GM19193 (cell line): ENCODE results near the gene BCKDHB.

Experiments
- POLR2A ChIP-seq: IDR thresholded peaks from 4 replicates; pipeline ENCODE4 v1.6.1; 2011; ENCODE audit not compliant: insufficient read depth, insufficient read length; ENCODE audit errors: extremely low read depth

Gene BCKDHB

DNA sequence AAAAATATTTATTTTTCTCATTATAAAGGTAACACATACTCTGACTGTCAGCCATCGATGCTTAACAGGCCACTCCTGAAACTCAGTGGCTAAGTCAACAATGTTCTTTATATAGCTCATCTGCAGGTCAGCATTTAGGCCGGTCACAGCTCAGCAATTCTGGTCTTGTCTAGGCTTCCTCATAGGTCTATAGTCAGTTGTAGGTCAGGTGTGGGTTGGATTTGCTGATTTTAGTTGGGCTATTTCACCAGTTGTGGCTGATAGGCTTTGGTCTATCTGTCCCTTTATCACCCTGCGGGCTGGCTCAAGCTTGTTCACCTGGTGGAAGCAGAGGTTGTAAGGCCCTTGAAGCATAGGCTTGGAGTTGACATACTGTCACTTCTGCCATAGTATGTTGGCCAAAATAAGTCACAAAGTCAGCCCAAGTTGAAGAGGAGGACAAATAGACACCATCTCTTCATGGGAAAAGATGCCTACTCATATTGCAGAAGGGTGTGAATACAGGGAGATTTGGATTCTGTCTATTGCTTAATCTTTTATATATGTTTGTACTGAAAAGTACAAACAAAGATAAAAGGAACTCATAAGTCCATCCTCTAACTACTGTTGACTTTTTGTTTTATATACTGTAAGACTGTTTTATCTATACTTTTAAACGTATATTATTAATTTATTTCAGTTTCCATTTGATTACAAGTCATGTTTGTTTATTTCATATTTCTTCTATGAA, 75.0 kb downstream of the BCKDHB start:
- no peak for TF ChIP-seq POLR2A

DNA sequence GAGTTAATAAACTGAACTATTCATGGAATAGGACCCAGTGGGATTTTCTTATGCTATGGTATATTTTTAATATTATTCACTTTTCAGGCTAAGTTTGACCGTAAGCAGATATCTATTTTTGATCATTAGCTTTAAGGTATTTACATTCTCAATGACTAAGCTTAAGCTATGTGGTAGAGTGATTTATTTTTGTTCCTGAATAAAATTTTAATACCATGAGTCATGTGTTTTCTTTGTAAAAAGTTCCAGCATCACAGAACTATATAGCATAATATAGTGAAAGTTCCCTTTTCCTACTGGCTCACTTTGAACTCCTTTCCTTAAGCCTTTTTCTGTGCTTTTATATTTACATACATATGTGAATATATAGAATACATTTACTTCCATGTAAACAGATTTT, 75.8 kb downstream of the BCKDHB start:
- TF ChIP-seq POLR2A, result no peak

DNA sequence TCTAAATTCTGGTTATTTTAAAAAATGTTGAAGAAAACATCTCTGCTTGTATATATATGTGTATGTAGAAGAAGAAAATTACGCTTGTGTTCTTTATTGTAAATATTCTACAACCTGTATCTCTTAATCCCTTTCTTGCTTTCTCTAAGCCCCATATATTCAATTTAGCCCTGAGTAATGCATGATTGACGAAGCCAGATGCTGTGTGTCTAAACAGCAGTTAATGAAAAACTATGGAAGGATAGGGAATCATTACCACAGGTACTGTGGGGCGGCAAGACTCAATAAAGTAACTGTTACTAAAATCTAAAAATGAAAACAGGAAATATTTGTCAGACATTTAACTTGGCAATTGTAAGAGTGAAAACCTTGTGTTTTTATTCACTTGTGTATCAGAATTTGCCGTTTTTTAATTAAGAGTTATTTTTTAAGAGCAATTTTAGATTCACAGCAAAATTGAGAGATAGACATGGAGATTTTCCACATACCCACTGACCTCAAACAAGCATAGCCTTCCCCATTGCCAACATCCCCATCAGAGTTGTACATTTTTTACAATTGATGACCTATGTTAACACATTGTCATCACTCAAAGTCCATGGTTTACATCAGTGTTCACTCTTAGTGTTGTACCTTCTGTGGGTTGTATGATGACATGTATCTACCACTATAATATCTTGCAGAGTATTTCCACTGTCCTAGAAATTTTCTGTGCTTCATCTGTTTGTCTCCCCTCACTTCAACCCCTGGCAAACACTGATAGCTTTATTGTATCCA, 76.7 kb downstream of the BCKDHB start:
- no peak for TF ChIP-seq POLR2A

DNA sequence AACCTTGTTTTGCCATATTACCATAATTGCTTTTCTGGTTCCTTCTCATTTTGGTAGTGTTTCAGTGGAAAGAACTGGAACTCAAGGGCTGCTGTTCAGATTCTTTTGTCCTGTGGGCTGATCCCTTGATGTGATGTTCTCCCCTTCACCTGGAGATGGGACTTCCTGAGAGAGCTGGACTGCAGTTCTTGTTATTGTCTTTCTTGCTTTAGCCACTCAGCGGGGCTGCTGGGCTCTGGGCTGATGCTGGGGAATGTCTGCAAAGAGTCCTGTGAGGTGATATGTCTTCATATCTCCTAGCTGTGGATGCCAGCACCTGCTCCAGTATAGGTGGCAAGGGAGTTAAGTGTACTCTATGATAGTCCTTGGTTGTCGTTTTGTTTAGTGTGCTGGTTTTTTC, 79.0 kb downstream of the BCKDHB start:
- no peak for TF ChIP-seq POLR2A

DNA sequence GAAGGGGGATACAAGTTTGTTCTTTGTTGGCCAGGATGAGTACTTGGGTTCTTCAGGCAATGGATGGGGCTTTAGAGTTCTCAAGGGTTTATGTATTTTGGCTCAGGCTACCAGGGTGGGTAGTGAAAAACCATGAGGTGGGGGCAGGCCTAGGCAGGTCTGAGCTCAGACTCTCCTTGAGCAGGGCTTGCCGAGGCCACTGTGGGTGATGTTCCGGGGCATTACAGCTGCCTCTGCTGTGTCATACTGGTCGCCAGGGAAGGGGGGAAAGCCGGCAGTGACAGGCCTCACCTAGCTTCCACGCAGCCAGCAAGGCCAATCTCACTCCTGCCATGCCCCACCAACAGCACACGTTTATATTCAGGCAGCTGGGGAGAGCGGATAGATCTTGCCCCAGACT, 79.6 kb downstream of the BCKDHB start:
- TF ChIP-seq POLR2A, result no peak

DNA sequence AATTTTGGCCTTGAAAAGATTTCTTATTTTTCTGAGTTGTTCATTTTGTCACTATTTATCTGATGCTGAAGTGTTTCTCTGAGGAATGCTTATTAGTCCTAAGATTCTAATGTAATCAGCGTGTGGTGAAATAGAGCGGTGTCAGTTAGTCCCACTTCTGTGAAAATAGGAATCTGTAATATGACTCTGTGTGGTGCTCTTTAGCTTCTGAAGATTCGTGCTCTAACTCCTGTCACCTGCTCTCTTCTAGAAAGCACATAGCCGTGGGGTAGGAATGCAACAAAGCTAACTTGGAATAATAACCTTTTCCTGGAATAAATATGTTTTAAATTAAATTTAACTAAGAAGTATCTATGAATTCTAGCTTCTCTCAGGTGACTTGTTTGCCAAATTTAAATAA, 90.4 kb downstream of the BCKDHB start:
- TF ChIP-seq POLR2A, result no peak

- no peak for TF ChIP-seq POLR2A
Observed at GRCh38 chr6:80197474-80197873, 91.0 kb downstream of the BCKDHB start.

DNA sequence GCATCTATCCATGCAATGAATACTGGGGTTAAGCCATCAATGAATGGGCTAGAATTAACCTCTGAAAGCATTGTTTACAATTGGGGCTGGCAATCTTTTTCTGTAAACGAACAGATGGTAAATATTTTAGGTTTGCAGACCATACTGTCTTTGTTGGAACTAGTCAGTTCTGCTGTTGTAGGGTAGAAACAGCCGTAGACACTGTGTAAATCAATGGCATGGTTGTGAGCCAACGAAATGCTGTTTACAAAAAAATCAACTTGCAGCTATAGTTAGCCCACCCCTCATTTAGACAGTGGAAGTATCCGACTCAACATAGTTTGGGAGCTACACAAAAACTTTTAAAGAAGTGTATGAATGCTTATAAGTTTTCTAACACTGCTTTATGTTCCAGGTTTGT, 91.5 kb downstream of the BCKDHB start:
- TF ChIP-seq POLR2A, result no peak

DNA sequence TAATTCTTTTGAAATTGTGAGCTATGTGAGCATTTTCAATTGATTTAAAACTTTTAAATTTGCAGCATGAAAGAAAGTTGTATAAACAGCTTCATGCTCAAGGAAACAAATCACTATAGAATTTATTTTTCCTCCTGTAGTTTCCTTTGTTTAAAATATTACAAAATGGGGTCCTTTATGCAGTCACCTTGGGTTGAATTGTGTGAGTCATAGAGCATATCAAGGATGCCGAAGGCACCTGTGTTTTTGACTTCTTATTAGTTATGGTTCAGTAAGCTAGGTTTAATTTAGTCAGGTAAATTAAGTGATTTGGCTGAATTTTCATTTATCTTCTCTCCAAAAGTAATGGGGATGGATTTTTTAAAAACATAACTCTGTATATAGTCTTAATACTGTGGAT, 96.8 kb downstream of the BCKDHB start:
- no peak for TF ChIP-seq POLR2A

GRCh38 chr6:80205404-80205803, 98.9 kb downstream of the BCKDHB start:
- TF ChIP-seq POLR2A, result no peak

GRCh38 chr6:80206758-80207157, 100.3 kb downstream of the BCKDHB start:
- TF ChIP-seq POLR2A, result no peak

DNA sequence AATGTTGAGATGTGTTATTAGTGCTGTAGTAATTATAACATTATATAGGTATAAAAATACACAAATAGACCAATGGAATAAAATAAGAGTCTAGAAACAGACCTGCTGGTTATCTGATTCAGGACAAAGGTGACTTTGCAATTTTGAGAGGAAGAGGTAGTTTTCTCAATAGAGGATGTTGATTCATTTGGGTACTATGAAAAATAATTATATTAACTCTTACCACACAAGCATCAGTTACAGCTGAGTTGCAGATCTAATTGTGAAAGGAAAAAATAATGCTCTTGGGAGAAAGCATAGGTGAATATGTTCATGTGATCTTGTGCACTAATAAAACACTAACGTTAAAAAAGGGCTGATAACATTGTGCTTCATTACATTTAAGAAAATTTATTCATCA, 103.0 kb downstream of the BCKDHB start:
- no peak for TF ChIP-seq POLR2A

DNA sequence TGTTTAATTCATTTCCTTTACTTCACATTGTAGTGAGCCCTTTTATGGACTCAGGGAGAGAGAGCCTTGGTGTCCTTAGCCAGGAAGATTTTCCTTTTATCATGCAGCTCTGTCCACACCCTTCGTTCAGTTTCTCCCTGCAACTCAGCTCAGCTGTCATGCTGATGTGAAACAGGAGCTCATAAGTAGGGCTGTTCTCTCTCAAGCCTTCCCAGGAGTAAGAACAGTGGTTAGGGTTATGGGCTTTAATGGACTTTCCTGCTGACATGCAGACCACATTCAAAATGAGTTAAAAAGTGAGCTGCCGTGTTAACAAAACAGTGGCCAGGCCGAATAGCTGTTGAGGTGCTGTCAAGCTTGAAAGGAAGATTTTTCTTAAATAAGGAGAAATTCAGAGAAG, 104.1 kb downstream of the BCKDHB start:
- TF ChIP-seq POLR2A, result no peak

DNA sequence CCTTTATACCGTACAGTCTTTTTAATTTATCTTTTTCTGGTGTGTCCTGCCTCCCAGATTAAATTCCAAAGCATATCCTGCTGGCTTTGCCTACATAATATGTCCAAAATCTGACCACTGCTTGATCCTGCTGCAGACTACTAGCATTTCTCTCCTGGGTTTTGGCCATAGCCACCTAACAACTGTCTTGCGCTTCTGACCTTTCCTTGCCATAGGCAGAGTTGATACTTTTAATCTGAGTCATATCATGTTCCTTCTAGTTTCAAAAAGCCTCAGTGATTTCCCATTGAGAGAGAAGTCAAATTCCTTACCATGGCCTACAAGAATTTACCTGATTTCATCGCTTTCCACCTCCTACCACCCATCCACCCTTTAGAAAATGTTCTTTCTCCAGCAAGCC, 104.8 kb downstream of the BCKDHB start:
- no peak for TF ChIP-seq POLR2A

DNA sequence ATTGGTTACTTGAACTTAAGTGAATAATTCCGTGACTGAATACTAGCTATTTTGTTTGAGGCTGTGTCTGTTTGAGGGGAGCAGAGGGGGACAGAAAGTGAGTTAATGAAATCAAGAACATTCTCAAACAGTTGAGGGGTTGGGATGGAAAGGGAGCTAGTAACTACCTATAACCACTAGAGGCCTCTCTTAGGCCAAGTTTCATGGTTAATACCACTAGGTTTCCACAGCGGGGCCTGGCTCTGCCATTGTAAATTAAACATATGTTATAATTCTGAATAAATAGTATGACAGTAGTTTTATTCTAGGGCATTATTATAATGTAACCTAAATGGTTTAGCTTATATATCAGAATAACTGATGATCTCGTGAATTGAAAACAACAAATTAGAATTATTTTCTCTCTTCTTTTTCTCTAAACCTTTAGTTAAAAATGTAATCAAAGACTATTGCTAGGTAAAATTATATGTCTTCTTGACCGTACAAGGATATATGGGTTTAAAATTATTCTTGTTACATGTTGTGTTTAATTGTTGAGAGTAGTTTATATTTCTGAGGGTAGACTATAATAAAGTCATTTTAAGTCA, 108.1 kb downstream of the BCKDHB start:
- TF ChIP-seq POLR2A, result no peak

- no peak for TF ChIP-seq POLR2A
Observed at GRCh38 chr6:80215063-80215462, 108.6 kb downstream of the BCKDHB start.
